HepG2 (cell line): Measurements from ENCODE around the gene NUBPL.
"Not testable (repeated sequence)": the region's sequence is repeated elsewhere in the genome, so short reads cannot be mapped to it uniquely, and the experiment has no call there.

ENCODE experiments used
- IRX3 ChIP-seq: sonication (generic); formaldehyde crosslinking; IDR thresholded peaks from 2 replicates; pipeline ENCODE4 v1.8.1; 2023; ENCODE audit warnings: mild to moderate bottlenecking, low read depth, missing genetic modification reagents, borderline replicate concordance
- NFE2 ChIP-seq: sonication (generic); formaldehyde crosslinking; IDR thresholded peaks from 2 replicates; pipeline ENCODE4 v1.4.0; 2020; ENCODE audit warnings: missing genetic modification reagents
- POLR2A ChIP-seq, 2 experiments: IDR thresholded peaks; 2 replicates each; pipeline ENCODE4 v1.6.1; 2011; ENCODE audit warnings: low read depth in 2 of 2, low read length in 2 of 2, mild to moderate bottlenecking in 1 of 2, moderate library complexity in 1 of 2; ENCODE audit not compliant: insufficient read depth in 1 of 2
- TF ChIP-seq, protein P1 (sequence below): sonication (generic); formaldehyde crosslinking; IDR thresholded peaks from 2 replicates; pipeline ENCODE4 v1.4.0; 2020; ENCODE audit warnings: low read depth, mild to moderate bottlenecking, missing genetic modification reagents
- TF ChIP-seq, protein P2 (sequence below): sonication (generic); formaldehyde crosslinking; IDR thresholded peaks from 2 replicates; pipeline ENCODE4 v1.4.0; 2020; ENCODE audit warnings: missing genetic modification reagents

DNA sequence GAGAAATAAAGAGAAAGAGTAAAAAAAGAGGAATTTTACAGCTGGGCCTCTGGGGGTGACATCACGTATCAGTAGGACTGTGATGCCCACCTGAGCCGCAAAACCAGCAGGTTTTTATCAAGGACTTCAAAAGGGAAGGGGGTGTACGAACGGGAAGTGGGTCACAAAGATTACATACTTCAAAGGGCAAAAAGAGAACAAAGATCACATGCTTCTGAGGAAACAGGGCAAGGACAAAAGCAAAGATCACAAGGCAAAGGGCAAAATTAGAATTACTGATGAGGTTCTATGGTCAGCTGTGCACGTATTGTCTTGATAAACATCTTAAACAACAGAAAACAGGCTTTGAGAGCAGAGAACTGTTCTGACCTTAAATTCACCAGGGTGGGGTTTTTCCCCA, 91.7 kb downstream of the NUBPL start:
- TF ChIP-seq POLR2A (IDR thresholded peaks at IDR 0.05; ENCODE audit: insufficient read depth in 1 of 2, low read depth in 2 of 2, low read length in 2 of 2); NFE2 (CRISPR knock-in tag); IRX3 (CRISPR knock-in tag): not testable (repeated sequence)
- TF ChIP-seq, protein P1, sequence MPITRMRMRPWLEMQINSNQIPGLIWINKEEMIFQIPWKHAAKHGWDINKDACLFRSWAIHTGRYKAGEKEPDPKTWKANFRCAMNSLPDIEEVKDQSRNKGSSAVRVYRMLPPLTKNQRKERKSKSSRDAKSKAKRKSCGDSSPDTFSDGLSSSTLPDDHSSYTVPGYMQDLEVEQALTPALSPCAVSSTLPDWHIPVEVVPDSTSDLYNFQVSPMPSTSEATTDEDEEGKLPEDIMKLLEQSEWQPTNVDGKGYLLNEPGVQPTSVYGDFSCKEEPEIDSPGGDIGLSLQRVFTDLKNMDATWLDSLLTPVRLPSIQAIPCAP: not testable (repeated sequence)
- TF ChIP-seq, protein P2, sequence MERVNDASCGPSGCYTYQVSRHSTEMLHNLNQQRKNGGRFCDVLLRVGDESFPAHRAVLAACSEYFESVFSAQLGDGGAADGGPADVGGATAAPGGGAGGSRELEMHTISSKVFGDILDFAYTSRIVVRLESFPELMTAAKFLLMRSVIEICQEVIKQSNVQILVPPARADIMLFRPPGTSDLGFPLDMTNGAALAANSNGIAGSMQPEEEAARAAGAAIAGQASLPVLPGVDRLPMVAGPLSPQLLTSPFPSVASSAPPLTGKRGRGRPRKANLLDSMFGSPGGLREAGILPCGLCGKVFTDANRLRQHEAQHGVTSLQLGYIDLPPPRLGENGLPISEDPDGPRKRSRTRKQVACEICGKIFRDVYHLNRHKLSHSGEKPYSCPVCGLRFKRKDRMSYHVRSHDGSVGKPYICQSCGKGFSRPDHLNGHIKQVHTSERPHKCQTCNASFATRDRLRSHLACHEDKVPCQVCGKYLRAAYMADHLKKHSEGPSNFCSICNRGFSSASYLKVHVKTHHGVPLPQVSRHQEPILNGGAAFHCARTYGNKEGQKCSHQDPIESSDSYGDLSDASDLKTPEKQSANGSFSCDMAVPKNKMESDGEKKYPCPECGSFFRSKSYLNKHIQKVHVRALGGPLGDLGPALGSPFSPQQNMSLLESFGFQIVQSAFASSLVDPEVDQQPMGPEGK: not testable (repeated sequence)
